H1 (cell line): Measurements from ENCODE around the gene CCDC60. TPM values are rescaled to one million over a fixed set of nuclear protein-coding genes. Genes with fewer than 3 reads are reported as not detected.

ENCODE experiments used
- ATF3 ChIP-seq: IDR thresholded peaks from 2 replicates; pipeline ENCODE4 v1.6.1; 2011; ENCODE audit warnings: low read depth, mild to moderate bottlenecking, low read length; ENCODE audit not compliant: insufficient read depth
- BCL11A ChIP-seq, 2 experiments: IDR thresholded peaks; one replicate each; pipeline ENCODE4 v1.6.1; 2011; ENCODE audit warnings: low read depth in 2 of 2, low read length in 2 of 2, mild to moderate bottlenecking in 2 of 2
- CBX5 ChIP-seq: fragments of 300-800, 300-1000 bp; sonication (generic); IDR thresholded peaks from 2 replicates; pipeline ENCODE4 v1.7.1; 2016; ENCODE audit warnings: antibody characterized with exemption, low read length, low read depth
- GTF2F1 ChIP-seq: IDR thresholded peaks from 2 replicates; pipeline ENCODE4 v1.6.1; 2012; ENCODE audit warnings: low read depth, low read length, improper control_type of control experiment, borderline replicate concordance
- MAFK ChIP-seq: IDR thresholded peaks from 2 replicates; pipeline ENCODE4 v1.6.1; 2012; ENCODE audit warnings: low read depth, mild to moderate bottlenecking, improper control_type of control experiment, low read length
- polyA plus RNA-seq, 7 experiments: library from polyadenylated mRNA; depleted of rRNA in 3 of 7; stranded (reverse) in 5 of 7; unstranded in 2 of 7; fragments of >200 nt in 5 of 7; fragments of 200-250 nt in 2 of 7; gene quantifications; 1 replicate in 5 of 7; 2 replicates in 1 of 7; 4 replicates in 1 of 7; pipeline versions ENCODE4 v1.2.1 to v1.2.3, GENCODE V29; 2011 to 2013; ENCODE audit warnings: missing spikeins in 2 of 7, mixed read lengths in 2 of 7
- total RNA-seq: library from RNA; stranded (reverse); fragmentation: NEBNext Ultra II Directional; extraction: Animal tissue kit (Norgen Biotek cat#: 25700); gene quantifications from 2 replicates; pipeline ENCODE4 v1.2.1, GENCODE V29; 2021
- TF ChIP-seq, protein P1 (sequence below): IDR thresholded peaks from 2 replicates; pipeline ENCODE4 v1.6.1; 2011; ENCODE audit warnings: low read length, improper control_type of control experiment

Gene CCDC60
- total and polyA plus RNA-seq, 2 of the 8 experiments (the other 6 are each of a cell fraction or from before 2014, with no cell fraction given) = 0.05 TPM; not detected in 1

DNA sequence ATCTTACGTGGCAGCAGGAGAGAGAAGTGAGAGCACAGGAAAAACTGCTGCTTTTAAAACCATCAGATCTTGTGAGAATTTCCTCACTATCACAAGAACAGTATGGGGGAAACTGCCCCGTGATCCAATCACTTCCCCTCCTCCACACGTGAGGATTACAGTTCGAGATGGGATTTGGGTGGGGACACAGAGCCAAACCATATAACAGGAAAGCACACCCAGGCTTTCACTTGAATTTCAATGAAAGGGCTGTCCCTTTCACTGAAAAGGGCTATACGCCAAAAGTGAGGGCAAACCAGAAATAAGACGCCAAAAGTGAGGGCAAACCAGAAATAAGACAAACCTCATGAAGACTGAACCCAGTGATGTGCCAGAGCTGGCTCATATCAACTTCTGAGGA, 236.2 kb downstream of the CCDC60 start (continued):
- TF ChIP-seq ATF3 (no peak), MAFK (no peak), CBX5 (no peak), GTF2F1 (no peak), BCL11A (IDR thresholded peaks at IDR 0.05; ENCODE audit: low read depth in 2 of 2, low read length in 2 of 2) (no peak)
- TF ChIP-seq, protein P1, sequence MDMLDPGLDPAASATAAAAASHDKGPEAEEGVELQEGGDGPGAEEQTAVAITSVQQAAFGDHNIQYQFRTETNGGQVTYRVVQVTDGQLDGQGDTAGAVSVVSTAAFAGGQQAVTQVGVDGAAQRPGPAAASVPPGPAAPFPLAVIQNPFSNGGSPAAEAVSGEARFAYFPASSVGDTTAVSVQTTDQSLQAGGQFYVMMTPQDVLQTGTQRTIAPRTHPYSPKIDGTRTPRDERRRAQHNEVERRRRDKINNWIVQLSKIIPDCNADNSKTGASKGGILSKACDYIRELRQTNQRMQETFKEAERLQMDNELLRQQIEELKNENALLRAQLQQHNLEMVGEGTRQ = no peak
